Vagina (tissue), 2 donors: ENCODE data around the gene MEX3C.

Experiments
- CTCF ChIP-seq, 3 experiments: fragments of 450-650 bp in 2 of 3; fragments of 200-600 bp in 1 of 3; sonication (generic) in 1 of 3; IDR thresholded peaks; one replicate each; pipeline ENCODE4 v1.5.1; 2017 to 2019; ENCODE audit warnings: antibody characterized with exemption in 3 of 3, mild to moderate bottlenecking in 2 of 3, moderate library complexity in 2 of 3
- POLR2A ChIP-seq, 2 donors: fragments of 450-650 bp; IDR thresholded peaks; one replicate each; pipeline ENCODE4 v1.6.1; 2017; ENCODE audit warnings: antibody characterized with exemption in 2 of 2, mild to moderate bottlenecking in 2 of 2, moderate library complexity in 2 of 2

GRCh38 chr18:51151568-51152511, 45.6 kb downstream of the MEX3C start:
- no peak for TF ChIP-seq CTCF (IDR thresholded peaks at IDR 0.05)
- no peak for TF ChIP-seq POLR2A (IDR thresholded peaks at IDR 0.05)
